ENCODE results near the gene TRAPPC11. TPM values are rescaled to one million over a fixed set of nuclear protein-coding genes. Genes with fewer than 3 reads are reported as not detected.
A peak's percentile ranks its signal among the peaks of the same experiment; 100 is the strongest.
"Not testable (repeated sequence)": the region's sequence is repeated elsewhere in the genome, so short reads cannot be mapped to it uniquely, and the experiment has no call there.

Gene TRAPPC11
- polyA plus RNA-seq, 4 donors = 12.3 to 28.8 (median 19.1) TPM

GRCh38 chr4:183714626-183715025 is 55.5 kb downstream of the TRAPPC11 start:
- no peak for FAIRE-seq
- no peak for DNase-seq

GRCh38 chr4:183716302-183716701 is 57.2 kb downstream of the TRAPPC11 start:
- H3K27ac ChIP-seq (ENCODE audit: low read depth in 1 of 3, low read length in 2 of 3) = no peak overlapping the region
- no peaks in the 10 kb centered on the region for H3K4me1 ChIP-seq (ENCODE audit: control insufficient read depth in 3 of 3, insufficient read depth in 2 of 3, low read depth in 1 of 3, low read length in 2 of 3)
- DNase-seq (no peak), FAIRE-seq (no peak)
- no peaks in the 10 kb centered on the region for H3K9me3 ChIP-seq (ENCODE audit: control insufficient read depth in 2 of 2, insufficient read depth in 1 of 2, low read depth in 1 of 2, low read length in 1 of 2)
- no peak overlapping the region for H3K4me3 ChIP-seq (ENCODE audit: low read depth in 1 of 3, low read length in 3 of 3)
- 87 to 93% (median 88%) methylated on average over 4 of the region's 4 CpGs for WGBS, 3 donors
- no peaks in the 10 kb centered on the region for H3K27me3 ChIP-seq (ENCODE audit: control insufficient read depth in 3 of 3, insufficient read depth in 3 of 3, low read length in 3 of 3)
- peaks cover 5 to 12% (median 8%) of the 10 kb centered on the region in 3 donors for H3K36me3 ChIP-seq (ENCODE audit: control insufficient read depth in 3 of 3, insufficient read depth in 2 of 3, low read depth in 1 of 3, low read length in 3 of 3)

More at GRCh38 chr4:183714626-183715025, 55.5 kb downstream of the TRAPPC11 start:
- Histone ChIP-seq H3K36me3 (ENCODE audit: control insufficient read depth in 3 of 3, insufficient read depth in 2 of 3, low read depth in 1 of 3, low read length in 3 of 3) (peaks cover 5 to 19% (median 12%) of the 10 kb centered on the region in 3 donors), H3K9me3 (ENCODE audit: control insufficient read depth in 2 of 2, insufficient read depth in 1 of 2, low read depth in 1 of 2, low read length in 1 of 2) (no peaks in the 10 kb centered on the region), H3K27ac (ENCODE audit: low read depth in 1 of 3, low read length in 2 of 3) (no peak overlapping the region), H3K4me3 (ENCODE audit: low read depth in 1 of 3, low read length in 3 of 3) (no peak overlapping the region), H3K27me3 (ENCODE audit: control insufficient read depth in 3 of 3, insufficient read depth in 3 of 3, low read length in 3 of 3) (no peaks in the 10 kb centered on the region), H3K4me1 (ENCODE audit: control insufficient read depth in 3 of 3, insufficient read depth in 2 of 3, low read depth in 1 of 3, low read length in 2 of 3) (no peaks in the 10 kb centered on the region)
- WGBS, 3 donors = 76 to 87% (median 84%) methylated on average over 7 of the region's 7 CpGs

- 72 to 74% (median 74%) methylated on average over 5 of the region's 5 CpGs for WGBS, 3 donors
- FAIRE-seq = no peak
- Histone ChIP-seq H3K27ac (ENCODE audit: low read depth in 1 of 3, low read length in 2 of 3) (no peak overlapping the region), H3K9me3 (ENCODE audit: control insufficient read depth in 2 of 2, insufficient read depth in 1 of 2, low read depth in 1 of 2, low read length in 1 of 2) (no peaks in the 10 kb centered on the region), H3K36me3 (ENCODE audit: control insufficient read depth in 3 of 3, insufficient read depth in 2 of 3, low read depth in 1 of 3, low read length in 3 of 3) (peaks cover 0 to 3% (median 2%) of the 10 kb centered on the region in 3 donors), H3K4me1 (ENCODE audit: control insufficient read depth in 3 of 3, insufficient read depth in 2 of 3, low read depth in 1 of 3, low read length in 2 of 3) (peaks cover 0 to 10% (median 4%) of the 10 kb centered on the region in 3 donors), H3K4me3 (ENCODE audit: low read depth in 1 of 3, low read length in 3 of 3) (no peak overlapping the region), H3K27me3 (ENCODE audit: control insufficient read depth in 3 of 3, insufficient read depth in 3 of 3, low read length in 3 of 3) (no peaks in the 10 kb centered on the region)
- DNase-seq = no peak
These were observed 59.8 kb downstream of the TRAPPC11 start for GRCh38 chr4:183718876-183719275.

GRCh38 chr4:183721207-183722081 is 62.4 kb downstream of the TRAPPC11 start:
- peak; percentile 91 to 92 for DNase-seq
- no peak for FAIRE-seq
- Histone ChIP-seq H3K27me3 (ENCODE audit: control insufficient read depth in 3 of 3, insufficient read depth in 3 of 3, low read length in 3 of 3) (peaks cover 0 to 4% (median 0%) of the 10 kb centered on the region in 3 donors), H3K9me3 (ENCODE audit: control insufficient read depth in 2 of 2, insufficient read depth in 1 of 2, low read depth in 1 of 2, low read length in 1 of 2) (peaks cover 0 to 3% of the 10 kb centered on the region in 2 donors), H3K4me3 (ENCODE audit: low read depth in 1 of 3, low read length in 3 of 3) (peak overlapping the region in 1 of 3 donors; percentile 27), H3K4me1 (ENCODE audit: control insufficient read depth in 3 of 3, insufficient read depth in 2 of 3, low read depth in 1 of 3, low read length in 2 of 3) (peaks cover 0 to 10% (median 4%) of the 10 kb centered on the region in 3 donors), H3K27ac (ENCODE audit: low read depth in 1 of 3, low read length in 2 of 3) (peak overlapping the region in 2 of 3 donors; percentile 32 to 45), H3K36me3 (ENCODE audit: control insufficient read depth in 3 of 3, insufficient read depth in 2 of 3, low read depth in 1 of 3, low read length in 3 of 3) (no peaks in the 10 kb centered on the region)
- 24 to 28% (median 26%) methylated on average over 38 of the region's 38 CpGs for WGBS, 3 donors

- Histone ChIP-seq H3K27me3 (ENCODE audit: control insufficient read depth in 3 of 3, insufficient read depth in 3 of 3, low read length in 3 of 3) (peaks cover 0 to 4% (median 0%) of the 10 kb centered on the region in 3 donors), H3K9me3 (ENCODE audit: control insufficient read depth in 2 of 2, insufficient read depth in 1 of 2, low read depth in 1 of 2, low read length in 1 of 2) (peaks cover 0 to 3% of the 10 kb centered on the region in 2 donors), H3K4me3 (ENCODE audit: low read depth in 1 of 3, low read length in 3 of 3) (peak overlapping the region; percentile 27 to 61 (median 46)), H3K36me3 (ENCODE audit: control insufficient read depth in 3 of 3, insufficient read depth in 2 of 3, low read depth in 1 of 3, low read length in 3 of 3) (no peaks in the 10 kb centered on the region), H3K4me1 (ENCODE audit: control insufficient read depth in 3 of 3, insufficient read depth in 2 of 3, low read depth in 1 of 3, low read length in 2 of 3) (peaks cover 0 to 10% (median 4%) of the 10 kb centered on the region in 3 donors), H3K27ac (ENCODE audit: low read depth in 1 of 3, low read length in 2 of 3) (peak overlapping the region in 1 of 3 donors; percentile 72)
- DNase-seq (peak; percentile 60 to 88), FAIRE-seq (no peak)
- 2 to 4% (median 3%) methylated on average over 54 to 70 of the region's 70 CpGs for WGBS, 3 donors
These were observed 63.9 kb downstream of the TRAPPC11 start for GRCh38 chr4:183722731-183723560.

GRCh38 chr4:183723561-183724228 is 64.6 kb downstream of the TRAPPC11 start:
- no peak for FAIRE-seq
- WGBS, 3 donors = 62 to 77% (median 74%) methylated on average over 12 of the region's 12 CpGs
- H3K27ac ChIP-seq (ENCODE audit: low read depth in 1 of 3, low read length in 2 of 3) = peak overlapping the region in 1 of 3 donors; percentile 72
- peaks cover 0 to 3% of the 10 kb centered on the region in 2 donors for H3K9me3 ChIP-seq (ENCODE audit: control insufficient read depth in 2 of 2, insufficient read depth in 1 of 2, low read depth in 1 of 2, low read length in 1 of 2)
- H3K4me1 ChIP-seq (ENCODE audit: control insufficient read depth in 3 of 3, insufficient read depth in 2 of 3, low read depth in 1 of 3, low read length in 2 of 3) = peaks cover 0 to 10% (median 4%) of the 10 kb centered on the region in 3 donors
- DNase-seq = no peak
- H3K4me3 ChIP-seq (ENCODE audit: low read depth in 1 of 3, low read length in 3 of 3) = no peak overlapping the region
- H3K27me3 ChIP-seq (ENCODE audit: control insufficient read depth in 3 of 3, insufficient read depth in 3 of 3, low read length in 3 of 3) = peaks cover 0 to 4% (median 0%) of the 10 kb centered on the region in 3 donors
- H3K36me3 ChIP-seq (ENCODE audit: control insufficient read depth in 3 of 3, insufficient read depth in 2 of 3, low read depth in 1 of 3, low read length in 3 of 3) = no peaks in the 10 kb centered on the region

GRCh38 chr4:183725585-183725984 is 66.5 kb downstream of the TRAPPC11 start:
- not testable (repeated sequence) for H3K9me3 ChIP-seq (ENCODE audit: control insufficient read depth in 2 of 2, insufficient read depth in 1 of 2, low read depth in 1 of 2, low read length in 1 of 2); H3K4me1 ChIP-seq (ENCODE audit: control insufficient read depth in 3 of 3, insufficient read depth in 2 of 3, low read depth in 1 of 3, low read length in 2 of 3); H3K27me3 ChIP-seq (ENCODE audit: control insufficient read depth in 3 of 3, insufficient read depth in 3 of 3, low read length in 3 of 3); DNase-seq; H3K36me3 ChIP-seq (ENCODE audit: control insufficient read depth in 3 of 3, insufficient read depth in 2 of 3, low read depth in 1 of 3, low read length in 3 of 3); H3K4me3 ChIP-seq (ENCODE audit: low read depth in 1 of 3, low read length in 3 of 3); FAIRE-seq; H3K27ac ChIP-seq (ENCODE audit: low read depth in 1 of 3, low read length in 2 of 3)
- 77 to 90% (median 86%) methylated on average over 5 of the region's 5 CpGs for WGBS, 3 donors

GRCh38 chr4:183727482-183727881 is 68.4 kb downstream of the TRAPPC11 start:
- Histone ChIP-seq H3K9me3 (ENCODE audit: control insufficient read depth in 2 of 2, insufficient read depth in 1 of 2, low read depth in 1 of 2, low read length in 1 of 2) (peaks cover 0 to 3% of the 10 kb centered on the region in 2 donors), H3K36me3 (ENCODE audit: control insufficient read depth in 3 of 3, insufficient read depth in 2 of 3, low read depth in 1 of 3, low read length in 3 of 3) (no peaks in the 10 kb centered on the region), H3K27me3 (ENCODE audit: control insufficient read depth in 3 of 3, insufficient read depth in 3 of 3, low read length in 3 of 3) (peaks cover 0 to 4% (median 0%) of the 10 kb centered on the region in 3 donors), H3K4me1 (ENCODE audit: control insufficient read depth in 3 of 3, insufficient read depth in 2 of 3, low read depth in 1 of 3, low read length in 2 of 3) (peaks cover 0 to 6% (median 0%) of the 10 kb centered on the region in 3 donors), H3K27ac (ENCODE audit: low read depth in 1 of 3, low read length in 2 of 3) (no peak overlapping the region), H3K4me3 (ENCODE audit: low read depth in 1 of 3, low read length in 3 of 3) (no peak overlapping the region)
- 84 to 95% (median 91%) methylated on average over 5 of the region's 5 CpGs for WGBS, 3 donors
- no peak for DNase-seq
- FAIRE-seq = no peak
